Left renal cortex interstitium (tissue), 4 donors: Measurements from ENCODE around the gene LRRC18. TPM values are rescaled to one million over a fixed set of nuclear protein-coding genes. Genes with fewer than 3 reads are reported as not detected.

Experiments
- DNase-seq, 4 donors: peaks; one replicate each; pipeline ENCODE4 v3.0.0-alpha.2; 2013; ENCODE audit warnings: low read depth in 4 of 4, low spot score in 2 of 4, missing footprints in 1 of 4
- polyA plus RNA-seq, 4 donors: library from polyadenylated mRNA; unstranded; fragments of 120-200 nt; gene quantifications; one replicate each; pipeline ENCODE4 v1.2.1, GENCODE V29; 2013; ENCODE audit not compliant: insufficient read length in 4 of 4

LRRC18 gene
- polyA plus RNA-seq, 4 donors = 0.11 to 0.19 (median 0.17) TPM; not detected in 1

DNA sequence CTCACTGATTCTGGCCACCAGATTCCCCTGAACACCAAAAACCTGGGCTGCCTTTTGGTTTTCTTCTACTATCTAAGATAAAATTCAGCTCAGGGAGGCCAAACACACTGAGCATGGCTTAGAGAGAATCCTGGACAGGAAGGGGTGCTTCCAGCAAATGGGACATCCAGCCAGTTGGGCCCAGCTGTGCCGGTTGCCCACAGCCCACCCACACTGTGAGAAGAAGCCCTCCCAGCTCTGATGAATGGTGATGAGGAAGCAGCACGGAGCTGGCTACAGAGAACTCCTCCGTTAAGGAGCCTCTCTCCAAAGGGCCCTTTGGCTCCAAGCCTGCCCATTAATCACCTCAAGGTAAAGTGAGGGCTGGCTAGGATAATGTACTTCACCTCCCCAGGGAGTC lies 15.9 kb downstream of the LRRC18 start:
- DNase-seq = no peak

DNA sequence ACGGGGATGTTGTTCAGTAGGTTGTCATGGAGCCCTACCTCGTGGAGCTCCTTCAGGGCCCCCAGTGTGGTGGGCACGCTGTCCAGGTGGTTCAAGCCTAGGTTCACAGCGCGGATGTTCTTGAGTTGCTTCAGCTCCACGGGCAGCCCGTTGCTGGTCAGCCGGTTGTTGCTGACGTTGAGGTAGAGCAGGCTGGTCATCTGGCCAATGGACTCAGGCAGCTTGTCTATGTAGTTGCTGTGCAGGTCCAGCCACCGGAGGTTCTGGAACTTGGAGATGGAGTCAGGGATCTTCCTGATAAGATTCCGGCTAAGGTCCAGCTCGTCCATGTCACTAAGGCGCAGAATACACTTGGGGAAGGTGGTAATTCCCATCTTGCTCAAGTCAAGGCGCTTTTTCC lies 26.0 kb downstream of the LRRC18 start:
- DNase-seq = no peak

DNA sequence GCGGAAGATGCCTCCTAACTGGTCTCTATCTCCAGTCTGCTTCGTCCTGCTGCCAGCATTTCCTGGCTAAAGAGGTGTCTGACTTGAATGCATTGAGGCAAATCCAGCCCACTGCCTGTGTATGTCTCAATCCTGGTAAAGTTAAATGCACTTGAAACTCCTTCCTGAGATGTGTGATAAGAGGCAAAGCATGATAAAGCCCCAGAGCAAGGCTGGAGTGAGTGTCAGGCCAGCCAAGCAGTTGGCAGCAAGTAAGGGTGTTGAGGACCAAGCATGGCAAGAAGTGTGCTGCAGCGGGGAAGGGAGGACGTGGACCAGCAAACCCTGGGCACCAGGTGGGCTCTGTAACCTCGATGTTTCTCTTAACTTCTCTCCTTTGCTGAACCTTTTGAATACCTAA lies 29.1 kb downstream of the LRRC18 start:
- DNase-seq = no peak

DNA sequence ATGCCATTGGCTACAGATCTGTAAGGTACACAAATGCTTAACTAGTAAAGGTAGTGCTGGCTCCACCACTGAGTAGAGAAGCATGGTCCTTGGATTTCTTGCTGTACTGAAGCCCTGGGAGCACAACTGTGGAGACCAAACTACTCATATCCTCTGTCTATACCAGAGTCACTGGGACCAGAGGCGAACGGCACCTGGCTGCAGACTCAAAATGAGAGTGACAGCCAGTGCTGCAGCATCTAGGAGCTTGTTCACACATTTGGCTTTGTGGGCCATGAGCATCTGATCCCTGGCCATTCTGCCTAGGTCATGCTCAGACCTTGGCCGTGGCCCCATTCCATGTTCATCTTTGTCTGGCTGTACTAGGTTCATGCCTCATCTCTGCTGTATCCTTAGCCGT lies 31.9 kb downstream of the LRRC18 start:
- DNase-seq = no peak

DNA sequence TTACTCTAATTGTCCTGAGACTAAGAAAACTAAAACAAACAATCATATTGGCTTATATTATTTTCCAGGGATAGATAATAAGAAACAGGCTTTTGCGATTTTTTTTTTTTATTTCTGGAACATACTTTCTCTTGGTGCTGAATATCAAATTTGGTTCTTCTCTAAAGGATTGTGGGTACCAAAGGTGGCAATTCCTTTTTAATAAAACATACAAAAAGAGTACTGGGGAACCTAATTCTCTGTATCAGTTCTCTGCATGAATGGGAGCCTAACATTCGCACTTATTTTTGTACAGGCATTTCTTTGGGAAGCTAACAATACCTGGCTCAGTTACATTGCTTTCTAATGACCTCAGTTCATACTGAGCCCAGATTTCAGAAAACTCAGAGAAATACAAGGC lies 32.8 kb downstream of the LRRC18 start:
- no peak for DNase-seq

DNA sequence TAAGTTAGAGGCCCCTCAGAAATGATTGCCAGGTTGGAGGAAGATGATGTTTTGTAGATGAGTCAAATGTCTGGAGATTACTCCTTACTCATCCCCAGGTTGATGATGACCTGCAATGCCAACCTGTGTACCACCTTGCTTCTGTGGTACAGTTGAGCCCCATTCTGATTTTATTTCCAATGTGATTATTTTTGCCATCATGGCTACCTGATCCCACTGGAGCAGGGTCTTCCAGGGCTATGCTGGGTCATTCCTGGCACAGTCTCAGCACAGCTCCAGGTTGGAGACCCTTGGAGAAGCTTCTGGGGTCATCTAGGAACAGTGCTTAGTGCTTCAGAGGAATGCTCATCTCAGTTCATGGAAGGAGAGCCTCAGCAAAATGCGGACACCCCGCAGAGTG lies 34.3 kb downstream of the LRRC18 start:
- no peak for DNase-seq

DNA sequence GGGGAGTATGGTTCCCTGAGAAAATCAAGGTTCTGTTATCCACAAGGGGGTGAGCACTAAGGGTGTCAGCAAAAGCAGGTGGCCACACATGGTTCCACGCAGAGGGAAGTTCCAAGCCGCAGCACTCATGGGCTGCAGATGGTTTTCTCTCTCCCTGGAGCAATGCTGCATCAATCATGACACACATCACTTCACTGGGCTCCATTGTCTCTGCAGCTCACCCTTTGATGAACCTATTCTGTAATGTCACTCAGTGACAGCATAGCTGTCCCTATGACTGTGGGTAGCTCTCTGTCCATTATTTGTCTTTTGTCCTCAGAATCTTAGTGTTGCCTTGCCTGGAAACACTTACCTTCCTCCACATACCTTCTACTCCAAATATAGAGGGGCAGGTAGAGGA lies 34.8 kb downstream of the LRRC18 start:
- no peak for DNase-seq

DNA sequence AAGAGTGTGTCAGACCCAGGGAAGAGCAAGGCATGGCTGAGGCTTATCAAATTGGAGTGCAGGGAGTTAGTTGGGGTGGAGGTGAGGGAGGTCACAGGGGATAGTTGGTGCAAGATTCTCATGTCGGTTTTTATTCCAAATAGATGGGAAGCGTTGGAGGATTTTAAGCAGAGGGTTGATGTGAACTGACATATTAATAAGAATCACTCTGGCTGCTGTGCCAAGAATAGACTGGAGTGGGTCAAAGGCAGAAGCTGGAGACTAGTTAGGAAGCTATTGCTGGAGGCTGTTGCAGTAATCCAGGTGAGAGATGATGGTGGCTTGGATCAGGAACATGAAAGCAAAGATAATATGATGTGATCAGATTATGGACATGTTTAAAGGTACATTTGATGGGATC lies 36.5 kb downstream of the LRRC18 start:
- DNase-seq = no peak

DNA sequence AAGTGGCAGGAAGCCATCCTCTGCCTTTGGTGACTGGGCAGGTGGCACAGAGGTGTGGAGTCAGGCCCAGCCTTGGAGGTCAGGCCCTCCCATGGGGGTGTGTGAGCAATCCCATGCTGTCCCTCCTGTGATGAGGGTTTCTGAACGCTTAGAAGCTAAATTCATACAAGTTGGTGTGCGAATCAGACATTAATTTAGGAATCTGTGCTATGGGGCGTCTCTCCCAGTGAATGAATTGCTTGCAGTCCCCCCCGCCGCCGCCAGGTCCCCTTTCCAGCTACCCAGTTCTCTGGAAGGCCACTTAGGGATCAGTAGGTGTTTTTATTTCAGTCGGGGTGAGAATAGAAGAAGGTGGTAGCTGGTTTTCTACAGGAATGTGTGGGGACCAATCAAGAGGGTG lies 37.5 kb downstream of the LRRC18 start:
- DNase-seq = no peak

DNA sequence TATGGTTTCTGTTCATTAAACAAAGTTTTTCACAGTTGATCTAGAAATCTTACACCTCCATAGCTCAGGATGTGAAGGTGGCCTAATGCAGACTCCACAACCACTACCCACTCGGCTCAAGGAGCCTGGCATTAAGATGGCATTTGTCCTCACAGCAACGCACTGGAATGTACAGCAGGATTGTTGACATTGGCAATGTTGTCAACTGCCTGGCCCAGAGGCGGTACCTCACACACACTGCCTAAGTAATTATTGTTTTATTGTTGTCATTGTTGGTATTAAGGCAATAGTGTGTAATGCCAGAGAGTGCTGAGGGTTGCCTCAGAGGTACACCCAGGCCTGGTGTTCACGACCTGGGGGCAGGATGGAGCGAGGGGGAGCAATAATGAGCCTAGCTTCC lies 38.3 kb downstream of the LRRC18 start:
- no peak for DNase-seq

DNA sequence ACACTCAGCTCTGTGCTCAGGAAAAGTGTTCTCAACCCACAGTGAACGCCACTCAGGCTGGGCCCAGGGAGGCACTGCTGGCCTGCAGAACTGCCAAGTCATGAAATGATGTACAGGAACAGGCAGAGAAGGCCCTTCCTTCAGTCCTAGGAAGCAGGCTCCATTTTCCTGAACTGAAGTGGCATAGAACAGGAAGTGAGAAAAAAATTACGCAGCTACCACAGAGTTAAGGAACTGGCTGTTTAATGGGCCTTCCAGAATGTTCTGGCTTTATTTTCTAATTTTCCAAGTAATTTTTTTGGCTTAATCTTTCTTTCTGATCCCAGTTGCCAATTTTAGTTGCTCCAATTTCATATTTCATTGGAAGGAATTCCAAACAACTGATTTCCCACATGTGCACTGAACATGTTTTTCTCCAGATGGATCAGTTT lies 39.3 kb downstream of the LRRC18 start:
- no peak for DNase-seq

DNA sequence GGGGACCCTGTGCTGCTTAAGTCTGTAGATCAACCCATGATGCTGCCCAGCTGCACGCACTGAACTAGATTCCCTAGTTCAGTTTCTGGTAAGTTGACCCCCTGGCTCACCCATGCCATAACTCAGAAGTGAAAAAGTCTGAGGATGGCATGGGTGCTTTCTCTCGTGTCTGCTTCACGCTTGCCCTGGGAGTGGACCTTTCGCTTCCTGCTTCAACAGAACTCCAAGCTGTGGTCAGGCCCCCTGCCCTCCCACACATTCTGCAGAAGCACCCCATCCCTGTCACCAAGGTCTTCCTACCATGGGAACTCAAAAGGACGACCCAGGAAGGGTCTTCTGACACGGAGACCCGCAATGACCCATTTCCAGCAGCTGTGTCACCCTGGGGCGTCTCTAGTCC lies 39.9 kb downstream of the LRRC18 start:
- DNase-seq = no peak

DNA sequence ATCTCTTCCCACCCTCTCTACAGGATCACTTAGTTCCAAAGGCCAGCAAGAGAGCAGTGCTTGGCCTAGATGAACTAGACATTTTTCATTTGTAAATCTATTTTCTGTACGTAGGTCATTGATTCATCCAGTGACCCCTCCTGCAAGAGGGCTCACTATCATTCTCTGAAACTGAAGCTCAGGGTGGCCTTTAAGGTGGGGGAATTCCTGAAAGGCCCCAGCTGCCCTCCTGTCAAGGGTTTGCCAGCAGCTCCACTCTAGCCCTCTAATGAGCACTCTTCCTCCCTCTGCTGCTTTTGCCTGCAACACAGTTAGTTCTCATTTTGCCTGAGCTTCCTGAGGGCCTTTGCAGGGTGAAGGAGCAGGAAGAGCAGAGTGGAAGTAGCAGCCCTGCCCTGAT lies 41.2 kb downstream of the LRRC18 start:
- no peak for DNase-seq

DNA sequence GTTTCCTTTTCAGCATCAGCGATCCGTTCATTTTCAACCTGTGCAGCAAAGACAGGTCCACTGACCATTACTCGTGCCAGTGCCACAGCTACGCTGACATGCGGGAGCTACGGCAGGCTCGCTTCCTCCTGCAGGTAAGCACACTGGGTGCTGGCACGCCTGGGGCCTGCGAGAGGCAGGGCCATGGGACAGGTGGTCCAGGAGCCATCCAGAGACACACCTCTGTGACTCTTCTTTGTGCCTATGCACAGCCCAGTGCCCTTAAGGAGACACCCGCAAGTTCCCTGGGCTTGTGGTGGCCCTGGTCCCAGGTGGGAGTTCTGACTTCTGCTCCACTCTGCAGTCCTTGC lies 42.2 kb downstream of the LRRC18 start:
- DNase-seq = no peak

DNA sequence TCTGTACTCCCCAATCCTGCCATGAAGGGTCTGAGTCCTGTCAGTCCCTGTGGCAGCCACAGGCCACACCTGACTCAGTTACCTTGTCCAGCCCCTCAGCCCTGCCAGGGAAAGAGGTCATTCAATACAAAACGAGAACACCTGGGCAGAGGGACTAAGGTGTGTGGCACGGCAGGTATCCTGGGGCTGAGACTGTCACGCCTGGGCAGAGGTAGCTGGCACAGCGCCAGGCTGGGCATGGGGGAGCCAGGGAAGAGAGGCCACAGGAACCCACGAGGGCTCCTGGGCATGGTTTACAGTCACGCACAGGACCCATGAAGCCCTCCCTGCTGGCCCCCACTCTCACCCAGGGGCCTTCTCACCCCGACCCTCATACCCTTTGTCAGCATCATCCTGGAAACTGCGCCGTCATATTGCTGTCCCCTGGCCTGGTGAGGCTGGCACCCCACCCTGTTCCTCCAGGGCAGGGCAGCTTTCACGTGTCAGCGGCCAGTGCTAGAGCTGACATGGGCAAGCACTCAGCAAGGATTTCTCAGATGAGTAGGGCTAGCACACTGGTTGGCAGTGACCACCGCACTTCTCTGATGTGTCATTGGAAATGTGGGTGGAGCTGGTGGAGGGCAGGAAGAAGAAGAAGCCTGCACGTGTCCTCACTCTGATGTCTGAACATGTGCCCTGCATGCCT lies 42.7 kb downstream of the LRRC18 start:
- DNase-seq = no peak

DNA sequence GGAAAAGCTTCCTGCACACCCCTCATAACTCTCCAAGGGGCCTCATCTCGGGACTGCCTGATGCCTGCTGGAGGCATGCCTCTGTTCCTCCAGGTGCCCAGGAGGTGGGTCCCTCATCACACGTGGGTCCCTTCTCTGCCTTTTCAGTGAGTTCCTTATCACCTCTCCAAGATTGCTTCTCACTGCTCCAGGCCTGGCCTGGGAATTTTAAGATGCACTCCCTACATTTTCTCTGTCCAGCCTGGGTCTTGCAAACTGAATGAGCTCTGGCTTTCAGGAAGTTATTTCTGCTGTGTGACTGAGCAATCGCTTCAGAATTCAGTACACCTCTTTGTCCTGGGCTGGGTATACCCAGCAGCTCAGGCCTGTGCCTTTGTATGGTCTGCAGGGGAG lies 43.8 kb downstream of the LRRC18 start:
- DNase-seq = no peak

DNA sequence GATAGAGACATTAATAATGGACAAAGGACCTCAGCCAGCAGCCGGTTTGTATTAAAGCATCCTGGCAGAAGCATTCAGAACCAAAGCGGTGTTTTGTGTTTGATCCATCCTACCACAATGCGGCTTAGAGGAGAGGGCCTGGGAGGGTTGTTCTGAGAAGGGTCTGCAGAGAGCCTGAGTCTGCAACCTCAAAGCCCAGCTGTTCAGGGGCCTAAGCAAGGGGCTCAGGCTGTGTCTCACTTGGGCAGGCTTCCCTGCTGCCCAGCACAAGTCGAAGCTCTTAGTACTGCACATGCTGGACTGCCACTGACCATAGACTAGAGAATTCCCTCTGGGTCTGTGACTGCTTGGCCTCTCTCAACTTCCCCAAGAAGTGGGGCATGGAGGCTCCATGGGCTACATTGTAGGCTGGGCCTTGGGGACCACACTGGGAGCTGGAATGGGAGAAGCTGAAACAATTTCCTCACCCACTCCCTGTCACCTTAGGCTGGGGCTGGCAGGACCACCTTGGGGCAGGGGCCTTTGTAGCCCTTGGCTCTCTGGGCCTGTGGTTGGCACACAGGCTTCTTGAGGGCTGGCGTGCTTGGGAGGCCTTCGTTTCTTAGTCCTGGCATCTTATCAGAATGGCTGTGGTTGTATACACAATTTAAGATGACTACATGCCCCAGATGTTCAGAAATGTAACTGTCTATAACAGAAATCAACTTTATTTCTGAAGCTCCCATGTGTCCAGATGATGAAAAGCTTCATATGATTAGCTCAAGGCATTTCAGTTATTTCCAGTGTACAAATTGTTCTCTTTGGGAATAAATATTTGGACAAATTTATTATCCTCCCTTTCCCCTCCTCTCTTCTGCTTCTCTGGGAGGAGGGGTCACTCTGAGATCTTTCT lies 44.5 kb downstream of the LRRC18 start:
- DNase-seq = no peak

DNA sequence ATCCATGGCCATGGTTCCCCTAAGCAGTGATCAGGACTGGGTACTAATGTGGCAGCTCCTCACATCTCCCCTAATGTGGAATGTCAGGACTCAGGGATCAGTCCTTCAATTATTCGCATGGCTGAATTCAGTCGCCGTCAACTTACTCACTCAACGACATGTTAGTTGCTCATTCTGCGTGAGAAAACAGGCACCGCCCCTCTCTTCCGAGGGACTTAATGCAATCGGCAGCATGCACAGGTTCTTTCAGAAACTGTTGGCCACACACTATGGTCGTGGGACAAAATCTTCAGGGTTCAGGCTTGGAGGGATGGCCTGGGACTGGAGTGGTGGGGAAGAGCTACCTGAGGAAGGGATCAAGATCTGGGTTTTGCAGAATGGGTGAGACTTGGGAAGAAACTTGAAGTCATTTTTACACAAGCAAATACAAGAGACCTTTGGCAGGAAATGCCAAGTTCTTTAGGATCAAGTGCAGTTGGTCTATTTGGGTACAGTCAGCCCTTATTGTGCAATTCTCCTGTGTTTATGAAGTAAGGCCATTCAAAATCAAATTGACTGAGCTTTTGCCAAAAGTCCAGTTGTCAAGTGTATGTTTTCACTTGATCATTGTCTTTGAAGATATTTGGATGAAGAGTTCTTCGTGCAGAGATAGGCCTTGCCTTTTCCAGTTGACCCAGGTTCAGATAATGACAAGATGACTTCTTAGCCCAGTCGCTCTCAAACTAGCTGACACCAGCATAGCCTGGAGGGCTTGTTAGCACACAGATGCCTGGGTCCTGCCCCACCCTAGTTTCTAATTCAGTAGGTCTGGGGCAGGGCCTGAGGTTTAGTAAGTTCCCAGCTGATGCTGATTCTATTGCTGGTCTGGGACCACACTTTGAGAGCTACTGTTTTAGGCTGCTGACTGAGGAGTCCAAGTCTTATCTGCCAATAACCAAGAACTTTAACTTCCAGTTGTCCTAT lies 48.5 kb downstream of the LRRC18 start:
- DNase-seq = no peak

DNA sequence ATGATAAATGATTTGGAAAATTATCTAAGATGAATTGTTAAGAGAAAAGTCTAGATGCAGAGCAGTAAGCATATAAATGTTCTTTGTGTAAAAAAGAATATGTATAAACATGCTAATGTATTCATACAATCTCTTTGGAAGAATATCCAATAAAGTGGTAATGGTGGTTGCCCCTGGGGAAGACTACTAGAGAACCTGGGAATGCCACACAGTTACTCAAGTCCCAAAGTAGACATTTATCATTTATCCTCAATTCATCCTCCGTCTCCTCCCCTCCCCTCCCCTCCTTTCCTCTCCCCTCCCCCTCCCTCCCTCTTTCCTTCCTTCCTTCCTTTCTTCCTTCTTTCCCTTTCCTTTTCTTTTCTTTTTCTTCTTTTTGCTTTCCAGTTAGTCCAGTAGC lies 51.7 kb downstream of the LRRC18 start:
- no peak for DNase-seq

DNA sequence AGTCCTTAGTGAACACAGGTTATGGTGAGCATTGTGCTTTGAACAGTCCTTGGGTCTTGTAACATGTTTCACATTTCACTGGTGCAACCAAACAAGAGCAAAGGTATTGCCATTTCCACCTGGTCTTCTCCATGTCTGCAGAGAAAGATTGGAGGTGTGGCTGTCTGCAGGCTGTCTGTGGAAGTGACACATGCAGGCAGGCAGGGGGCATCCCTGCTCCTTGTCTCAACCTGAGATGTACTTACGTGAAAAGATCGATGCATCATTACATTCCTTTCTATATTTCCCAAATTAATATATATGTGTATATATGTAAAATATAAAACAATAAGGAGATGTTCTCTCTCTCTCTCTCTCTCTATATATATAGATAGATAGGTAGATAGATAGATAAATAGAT lies 54.3 kb downstream of the LRRC18 start:
- DNase-seq = no peak
